HG02571 (cell line): Measurements from ENCODE around the gene RAI14.
"Not testable (repeated sequence)": the region's sequence is repeated elsewhere in the genome, so short reads cannot be mapped to it uniquely, and the experiment has no call there.

ENCODE experiments used
- ATAC-seq: cut with Tn5 transposase; IDR thresholded peaks from one replicate; pipeline ENCODE4 v1.9.1; 2021; ENCODE audit warnings: mild to moderate bottlenecking, moderate library complexity; ENCODE audit not compliant: unreplicated experiment

The RAI14 gene

DNA sequence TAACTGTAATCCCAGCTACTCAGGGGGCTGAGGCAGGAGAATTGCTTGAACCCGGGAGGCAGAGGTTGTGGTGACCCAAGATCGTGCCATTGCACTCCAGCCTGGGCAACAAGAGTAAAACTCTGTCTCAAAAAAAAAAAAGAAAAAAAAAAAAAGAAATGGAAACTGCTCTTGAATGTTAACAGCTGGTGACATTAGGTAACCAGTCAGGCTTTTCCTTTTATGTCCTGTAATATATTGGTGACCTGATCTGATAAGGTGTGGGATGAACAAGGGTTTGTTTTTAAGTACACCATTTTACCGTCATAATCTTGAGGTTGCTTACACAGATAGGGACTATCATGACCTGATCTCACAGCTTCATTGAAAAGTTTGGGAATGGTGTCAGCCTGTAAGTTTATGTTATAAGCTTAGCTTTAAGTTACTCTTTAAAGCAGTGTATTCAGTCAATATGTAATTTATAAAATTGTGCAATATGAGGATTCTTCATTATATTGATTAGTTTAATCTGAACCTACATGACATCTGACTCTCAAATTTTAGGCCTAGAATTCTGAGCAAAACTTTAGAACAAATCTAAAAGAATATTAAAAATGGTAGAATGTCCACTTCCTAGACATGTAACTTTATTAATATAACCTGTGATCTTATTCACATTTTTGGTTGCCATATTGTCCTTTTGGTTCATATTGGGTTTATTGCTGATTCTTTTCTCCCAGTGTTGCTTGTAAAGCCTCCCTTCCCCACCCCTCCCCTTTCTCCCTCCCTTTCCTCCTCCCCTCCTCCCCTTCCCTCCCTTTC, 41.4 kb downstream of the RAI14 start:
- no peak for ATAC-seq

DNA sequence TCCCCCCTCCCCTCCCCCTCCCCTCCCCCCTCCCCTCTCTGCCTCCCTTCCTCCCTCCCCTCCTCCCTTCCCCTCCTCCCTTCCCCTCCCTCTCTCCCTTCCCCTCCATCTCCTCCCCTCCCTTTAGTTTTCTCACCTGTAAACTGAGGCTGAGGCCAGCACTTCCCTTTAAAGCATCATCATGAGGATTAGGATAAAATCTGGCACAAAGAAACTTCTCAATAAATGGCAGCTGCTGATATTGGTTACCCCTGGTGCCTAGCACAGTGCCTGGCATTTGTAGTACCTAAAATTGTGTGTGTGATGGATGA, 41.9 kb downstream of the RAI14 start:
- ATAC-seq: no peak

DNA sequence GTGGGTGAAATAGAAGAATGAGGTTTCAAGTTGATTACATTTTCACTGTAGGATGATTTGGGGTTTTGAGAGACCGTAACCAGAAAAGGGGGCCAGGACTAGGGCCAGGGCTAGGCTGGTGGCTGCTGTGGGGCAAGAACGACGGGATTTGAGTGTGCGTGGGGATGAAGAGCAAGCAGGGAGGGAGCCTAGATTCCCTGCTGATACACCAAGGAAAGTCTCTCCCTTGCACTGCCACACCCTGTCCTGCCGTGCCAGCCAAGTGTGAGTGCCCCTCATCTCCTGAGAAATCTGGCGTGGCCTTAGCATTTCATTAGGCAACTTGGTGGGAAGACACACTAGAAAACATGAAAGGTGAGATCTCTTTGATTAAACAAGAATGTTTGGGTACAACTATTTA, 42.6 kb downstream of the RAI14 start:
- ATAC-seq: no peak

DNA sequence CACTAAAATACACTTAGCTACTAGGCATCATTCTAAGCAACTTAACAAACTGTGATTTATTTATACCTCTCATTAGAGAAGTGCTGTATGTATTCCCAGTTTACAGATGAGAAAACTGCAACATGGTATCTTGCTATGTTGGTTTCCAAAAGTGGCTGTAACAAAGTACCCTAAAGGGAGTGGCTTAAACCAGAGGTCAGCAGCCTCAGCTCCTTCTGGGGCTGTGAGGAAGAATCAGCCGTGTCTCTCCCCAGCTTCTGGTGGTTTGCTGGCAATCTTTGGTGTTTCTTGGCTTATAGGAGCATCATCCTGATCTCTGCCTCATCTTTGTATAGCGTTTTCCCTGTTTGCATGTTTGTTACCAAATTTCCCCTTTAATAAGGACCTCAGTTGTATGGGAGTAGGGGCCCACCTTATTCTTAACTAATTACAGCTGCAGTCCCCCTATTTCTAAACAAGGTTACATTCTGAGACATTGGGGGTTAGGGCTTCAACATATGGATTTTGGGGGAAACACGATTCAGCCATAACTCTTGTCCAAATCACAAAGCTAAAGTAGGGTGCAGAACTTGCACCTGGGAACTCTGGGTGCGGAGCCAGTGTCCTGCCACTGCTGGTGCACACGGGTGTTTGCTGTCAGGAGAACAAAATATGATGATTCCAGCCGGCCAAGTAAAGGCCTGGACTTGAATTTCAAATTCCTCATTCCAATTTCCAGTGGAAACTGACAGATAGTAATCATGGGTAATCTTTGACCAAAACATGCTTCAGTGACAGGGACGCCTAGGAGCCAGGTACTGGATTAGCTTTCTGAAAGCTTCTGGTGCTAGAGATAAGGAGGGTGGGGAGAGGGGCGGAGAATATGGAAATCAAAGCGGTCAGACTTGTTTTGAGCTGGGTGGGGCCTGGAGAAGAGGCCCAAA, 43.3 kb downstream of the RAI14 start:
- ATAC-seq: no peak

DNA sequence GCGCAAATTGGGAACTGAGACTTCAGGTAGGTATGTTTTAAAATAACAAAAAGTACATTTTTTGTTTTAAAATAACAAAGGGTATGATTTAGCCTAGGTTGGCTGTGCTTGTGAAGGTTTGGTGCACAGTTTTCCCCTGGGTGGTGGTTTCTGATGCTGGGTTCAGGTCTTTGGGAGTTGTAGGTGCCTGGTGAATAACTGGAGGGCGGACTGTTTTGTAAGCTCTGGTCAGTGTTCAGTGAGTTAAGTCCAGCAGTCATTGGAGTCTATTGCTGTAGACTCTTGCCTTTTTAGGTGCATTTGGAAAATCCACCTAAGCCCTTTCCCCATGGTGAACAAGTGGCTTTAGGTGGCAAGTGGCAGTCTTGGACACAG, 43.9 kb downstream of the RAI14 start:
- ATAC-seq: no peak

DNA sequence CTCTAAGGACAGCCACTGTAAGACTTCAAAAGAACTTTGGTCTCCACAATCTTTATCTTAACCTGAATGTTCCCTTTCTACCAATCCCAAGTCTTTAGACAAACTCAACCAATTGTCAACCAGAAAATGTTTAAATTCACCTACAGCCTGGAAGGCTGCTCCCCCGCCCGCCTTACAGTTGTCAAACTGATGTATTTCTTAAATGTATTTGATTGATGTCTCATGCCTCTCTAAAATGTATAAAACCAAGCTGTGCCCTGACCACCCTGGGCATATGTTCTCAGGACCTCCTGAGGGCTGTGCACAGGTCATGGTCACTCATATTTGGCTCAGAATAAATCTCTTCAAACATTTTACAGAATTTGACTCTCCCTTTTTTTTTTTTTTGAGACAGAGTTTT, 45.3 kb downstream of the RAI14 start:
- ATAC-seq: not testable (repeated sequence)

DNA sequence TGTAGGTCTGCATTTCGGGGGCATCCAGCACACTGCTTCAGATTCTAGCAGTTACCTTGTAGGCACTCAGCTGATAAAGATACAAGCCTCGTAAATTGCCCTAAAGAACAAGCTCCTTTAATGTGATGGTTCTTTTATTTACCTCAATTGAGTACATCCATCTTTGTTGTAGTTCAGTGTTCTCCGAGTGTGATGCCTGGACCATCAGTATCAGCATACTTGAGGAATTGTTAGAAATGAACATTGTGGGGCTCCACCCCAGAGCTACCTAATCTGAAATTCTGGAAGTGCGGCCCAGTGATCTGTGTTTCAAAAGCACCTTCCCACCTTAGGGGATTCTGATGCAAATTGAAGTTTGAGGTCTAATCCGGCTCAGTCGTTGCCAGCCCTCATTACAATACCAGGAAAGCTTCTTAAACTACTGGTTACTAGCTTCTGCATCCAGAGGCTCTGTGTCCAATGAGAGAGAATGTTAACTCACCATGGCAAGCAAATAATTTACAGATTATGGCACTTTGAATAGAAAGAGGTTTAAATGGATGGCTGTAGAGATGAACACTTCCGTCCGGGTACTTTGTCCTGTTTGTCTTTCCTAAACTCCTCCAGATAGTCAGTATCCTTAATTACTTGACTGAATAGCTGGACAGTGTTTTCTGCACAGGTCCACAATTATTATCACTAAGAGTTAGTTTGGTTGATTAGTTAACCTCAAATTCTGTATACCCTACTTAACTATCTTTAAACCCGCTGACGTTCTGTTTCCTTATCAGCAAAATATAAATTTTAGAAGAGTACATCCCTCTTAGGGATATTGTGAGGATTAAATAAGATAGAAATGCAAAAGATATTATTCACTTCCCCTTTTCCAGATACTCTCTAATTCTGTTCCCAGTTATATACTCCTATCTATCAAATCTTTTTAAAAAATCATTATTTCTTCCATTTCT, 47.9 kb downstream of the RAI14 start:
- ATAC-seq: no peak

DNA sequence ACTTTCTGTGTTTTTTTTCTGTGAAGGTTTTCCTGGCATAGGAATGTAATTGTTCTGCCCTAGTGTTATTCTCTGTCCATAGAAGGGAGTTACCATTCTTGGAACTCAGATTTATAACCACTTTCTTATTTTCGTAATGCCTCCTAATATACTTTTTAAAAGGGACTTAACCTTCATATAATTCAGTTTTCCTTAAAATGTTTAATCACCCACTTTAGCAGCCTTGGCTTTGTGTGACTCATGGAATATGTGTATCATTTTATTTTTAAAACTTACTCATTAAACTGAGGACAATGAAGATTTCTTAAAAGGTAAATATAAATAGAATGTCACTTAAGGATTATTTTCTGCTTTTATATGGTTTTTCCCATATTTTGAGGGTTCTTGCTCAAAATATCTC, 50.0 kb downstream of the RAI14 start:
- ATAC-seq: no peak

DNA sequence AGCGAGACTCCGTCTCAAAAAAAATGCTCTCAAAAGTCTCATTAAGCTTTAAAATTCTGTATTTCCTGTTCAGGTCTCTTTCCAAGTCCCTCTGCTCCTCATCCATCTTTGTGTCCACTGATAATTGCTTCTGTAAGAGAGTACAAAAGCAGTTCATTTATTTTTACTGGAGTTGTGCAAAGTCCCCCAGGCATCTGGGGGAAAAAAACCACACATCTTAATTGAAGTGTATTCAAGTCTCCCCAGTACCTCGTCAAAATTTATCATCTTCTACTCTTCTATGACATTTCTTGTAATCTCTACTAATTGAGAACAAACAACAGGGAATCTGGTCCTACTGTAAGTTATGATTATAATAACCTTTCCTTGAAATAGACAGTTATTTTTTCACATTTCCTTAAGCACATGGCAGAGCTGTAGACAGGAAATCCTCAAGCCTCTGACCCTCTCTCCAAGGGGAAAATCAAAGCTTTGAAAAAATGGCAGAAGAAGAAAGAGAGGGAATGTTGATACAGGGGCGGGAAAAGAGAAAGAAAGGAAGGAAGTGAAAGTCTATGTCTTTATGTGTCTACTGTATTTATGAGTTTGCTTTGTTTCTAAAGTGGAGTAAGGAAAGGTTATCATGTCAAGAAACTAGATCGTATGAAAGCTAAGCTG, 51.5 kb downstream of the RAI14 start:
- ATAC-seq: no peak

DNA sequence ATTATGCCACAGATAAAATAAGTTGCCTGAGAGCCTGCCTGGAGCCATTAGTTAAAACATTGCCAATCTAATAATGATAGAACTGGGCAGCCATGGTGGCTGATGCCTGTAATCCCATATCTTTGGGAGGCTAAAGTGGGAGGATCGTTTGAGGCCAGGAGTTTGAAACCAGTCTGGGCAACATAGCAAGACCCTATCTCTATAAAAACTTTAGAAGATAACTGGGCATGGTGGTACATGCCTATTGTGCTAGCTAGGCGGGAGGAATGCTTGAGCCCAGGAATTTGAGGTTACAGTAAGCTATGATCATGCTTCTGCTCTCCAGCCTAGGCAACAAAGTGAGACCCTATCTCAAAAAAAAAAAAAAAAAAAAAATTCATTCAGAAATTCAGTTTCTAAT, 52.6 kb downstream of the RAI14 start:
- ATAC-seq: no peak

DNA sequence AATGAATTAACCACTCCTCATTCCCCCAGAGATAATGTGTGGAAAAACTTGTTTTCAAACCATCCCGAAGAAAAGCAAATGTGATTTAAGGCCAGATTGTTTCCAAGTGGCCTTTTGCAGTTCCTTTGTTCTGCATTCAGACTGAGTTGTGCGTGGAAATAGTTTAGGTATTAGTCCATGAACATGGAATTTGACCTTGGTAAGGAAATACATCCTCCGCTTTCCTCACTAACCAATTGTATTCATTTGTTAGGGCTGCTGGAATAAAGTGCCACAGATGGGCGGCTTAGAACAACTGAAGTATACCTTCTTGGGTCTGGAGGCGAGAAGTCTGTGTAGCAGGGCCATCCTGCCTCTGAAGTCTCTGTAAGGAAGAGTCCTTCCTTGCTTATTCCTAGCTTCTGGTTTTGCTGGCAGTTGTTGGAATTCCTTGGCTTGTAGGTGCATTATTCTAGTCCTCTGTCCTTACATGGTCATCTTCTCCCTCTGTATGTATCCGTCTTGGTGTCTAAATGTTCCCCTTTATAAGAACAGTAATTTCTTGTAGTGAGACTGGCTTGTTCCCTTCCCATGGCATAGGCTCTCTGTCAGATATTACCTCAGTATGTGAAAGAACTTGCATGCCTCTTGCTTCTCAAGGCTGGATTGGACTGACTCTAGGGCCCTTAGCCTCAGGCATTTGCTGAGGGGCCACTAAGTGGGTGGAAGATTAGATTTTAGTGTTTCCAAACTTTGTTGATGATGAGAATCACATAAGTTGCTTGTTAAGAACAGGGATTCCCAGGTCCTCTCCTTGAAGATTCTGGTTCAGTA, 53.9 kb downstream of the RAI14 start:
- no peak for ATAC-seq

DNA sequence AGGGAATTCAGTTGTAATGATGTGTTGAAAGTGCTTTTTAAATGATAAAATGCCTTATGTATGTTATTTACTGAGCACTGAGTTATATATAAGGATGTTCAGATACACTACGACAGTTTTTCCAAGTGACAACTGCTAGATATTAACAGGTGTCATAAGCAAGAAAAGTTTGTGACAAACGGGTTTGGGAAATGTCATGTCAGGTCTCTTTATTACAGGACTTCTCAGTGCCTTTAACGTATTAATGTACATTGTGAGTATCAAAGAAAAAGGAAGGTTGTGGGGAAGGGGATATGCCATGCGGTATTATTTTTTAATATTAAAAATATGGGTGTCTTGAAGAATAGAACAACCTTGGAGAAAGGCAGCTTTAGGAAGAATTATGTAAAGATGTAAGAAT, 56.4 kb downstream of the RAI14 start:
- ATAC-seq: no peak

DNA sequence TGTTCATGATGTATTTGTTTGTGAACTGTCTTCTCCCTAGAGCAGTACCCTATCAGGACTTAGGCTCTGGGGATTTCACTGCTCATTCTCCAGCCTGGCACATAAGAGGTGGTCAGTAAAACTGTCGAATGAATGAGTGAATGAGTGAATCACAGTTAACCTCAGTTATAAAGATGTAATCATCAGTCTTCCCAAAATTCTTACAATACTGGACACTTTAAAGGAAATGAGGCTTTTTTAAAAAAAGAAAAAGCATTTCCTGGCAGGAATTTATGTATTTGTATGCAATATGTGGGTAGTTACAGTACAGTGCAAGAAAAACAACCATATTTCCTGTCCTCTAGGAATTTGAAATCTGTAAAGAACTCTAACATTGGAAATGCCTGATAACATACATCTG, 59.6 kb downstream of the RAI14 start:
- ATAC-seq: no peak

DNA sequence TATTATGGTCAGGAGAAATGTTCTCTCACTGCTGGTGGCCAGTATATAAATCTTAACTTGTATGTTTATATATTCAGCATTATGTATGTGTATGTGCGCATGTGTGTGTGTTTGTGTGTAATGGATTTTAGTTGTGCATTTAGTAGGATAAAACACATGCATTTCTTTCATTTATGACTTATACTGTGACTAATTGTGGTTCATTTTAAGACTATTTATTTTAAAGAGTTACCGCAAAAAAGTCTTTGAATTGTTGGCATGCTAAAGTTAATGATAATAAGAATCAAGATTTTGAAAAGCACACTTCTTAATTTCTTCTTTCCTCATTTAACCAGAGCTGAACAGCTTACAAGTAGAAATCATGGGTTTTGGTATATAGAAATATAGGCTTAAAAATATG, 60.9 kb downstream of the RAI14 start:
- no peak for ATAC-seq

DNA sequence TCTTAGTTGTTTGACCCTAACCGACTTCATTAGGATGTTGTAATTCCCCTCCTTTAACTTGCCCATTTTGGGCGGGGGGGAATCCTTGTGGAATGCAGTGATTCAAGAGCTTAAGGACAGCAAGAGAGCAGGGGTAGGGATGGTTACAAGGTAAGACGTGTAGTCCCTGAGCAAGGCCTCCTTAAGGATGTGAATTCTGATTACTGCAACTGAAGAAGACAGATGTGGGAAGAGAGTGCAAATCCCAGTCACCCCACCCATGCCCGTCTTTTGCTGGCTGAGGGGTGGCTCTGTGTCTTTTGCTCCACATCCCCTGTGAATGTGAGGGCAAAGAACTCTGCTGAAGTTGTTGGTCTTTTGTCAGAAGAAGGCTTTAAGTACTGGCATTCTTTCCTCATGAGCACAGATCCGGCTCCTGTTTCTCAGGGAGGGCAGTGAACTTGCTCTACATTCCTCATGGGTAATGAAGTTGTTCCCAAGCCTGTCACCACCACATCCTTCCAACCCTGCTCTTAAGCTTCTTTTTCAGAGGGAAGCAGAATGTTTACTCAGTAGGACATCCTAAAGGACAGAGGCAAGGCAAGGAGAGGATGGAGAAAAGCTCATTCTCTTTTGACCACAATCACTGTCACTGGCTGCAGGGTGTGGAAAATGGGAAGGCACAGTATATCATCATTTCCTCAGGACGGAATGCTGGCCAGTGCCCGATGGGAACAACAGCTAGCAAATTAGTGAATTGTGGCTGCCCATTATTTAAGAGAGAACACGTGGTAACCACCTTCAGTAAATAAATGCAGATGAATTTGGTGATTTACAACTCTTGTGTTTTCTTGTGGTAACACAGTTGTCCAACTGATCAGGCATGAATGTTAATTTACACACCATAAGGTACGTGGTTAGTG, 61.5 kb downstream of the RAI14 start:
- no peak for ATAC-seq

DNA sequence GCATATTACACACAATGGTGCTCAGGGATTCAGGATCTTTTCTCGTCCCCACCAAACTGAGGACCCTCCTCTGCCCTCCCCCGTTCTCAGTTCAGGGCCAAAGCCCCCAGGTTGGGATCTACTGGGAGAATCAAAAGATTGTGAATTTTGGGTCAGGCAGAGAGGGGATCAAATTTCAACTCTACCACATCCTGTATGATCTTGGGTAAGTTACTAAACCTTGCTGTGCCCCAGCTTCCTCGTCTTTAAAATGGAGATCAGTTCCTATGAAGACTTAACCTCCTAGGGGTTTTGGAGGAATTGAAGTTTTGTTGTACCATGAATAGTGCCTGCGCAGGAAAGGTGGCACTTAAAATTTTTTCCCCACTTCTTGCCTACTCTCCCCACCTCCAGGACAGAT, 62.4 kb downstream of the RAI14 start:
- ATAC-seq: no peak

DNA sequence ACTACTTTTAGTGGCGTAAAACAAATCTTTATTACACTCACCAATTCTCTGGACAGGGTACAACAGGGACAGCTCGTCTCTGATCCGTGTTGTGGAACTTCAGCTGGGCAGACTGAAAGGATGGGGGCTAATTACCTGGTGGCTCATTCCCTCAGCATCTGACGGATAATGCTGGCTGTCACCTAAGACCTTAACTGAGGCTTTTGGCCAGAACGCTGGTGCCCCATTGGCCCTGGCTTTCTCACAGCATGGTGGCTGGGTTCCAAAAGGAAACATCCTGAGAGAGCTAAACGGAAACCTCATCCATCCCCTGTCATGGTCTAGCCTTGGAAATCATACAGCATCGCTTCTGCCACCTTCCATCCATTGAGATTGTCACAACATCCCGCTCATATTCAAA, 62.9 kb downstream of the RAI14 start:
- ATAC-seq: no peak

DNA sequence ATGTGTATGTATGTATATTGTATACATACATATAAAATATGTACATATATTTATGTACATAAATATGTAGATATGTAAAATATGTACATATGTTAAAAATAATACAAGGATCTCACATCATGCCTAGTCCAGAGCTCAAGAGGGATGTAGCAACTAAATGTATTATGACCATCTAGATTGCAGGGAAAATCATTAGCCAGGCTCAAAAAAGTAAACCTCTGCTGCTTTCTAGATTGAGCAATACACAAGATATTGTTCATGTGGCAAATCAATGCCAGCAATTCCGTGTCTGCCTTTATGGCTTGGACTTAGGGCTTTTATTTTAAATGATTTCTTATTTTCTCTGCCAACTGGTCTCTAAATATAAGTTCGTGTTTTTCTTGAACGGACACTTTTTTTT, 65.2 kb downstream of the RAI14 start:
- no peak for ATAC-seq

DNA sequence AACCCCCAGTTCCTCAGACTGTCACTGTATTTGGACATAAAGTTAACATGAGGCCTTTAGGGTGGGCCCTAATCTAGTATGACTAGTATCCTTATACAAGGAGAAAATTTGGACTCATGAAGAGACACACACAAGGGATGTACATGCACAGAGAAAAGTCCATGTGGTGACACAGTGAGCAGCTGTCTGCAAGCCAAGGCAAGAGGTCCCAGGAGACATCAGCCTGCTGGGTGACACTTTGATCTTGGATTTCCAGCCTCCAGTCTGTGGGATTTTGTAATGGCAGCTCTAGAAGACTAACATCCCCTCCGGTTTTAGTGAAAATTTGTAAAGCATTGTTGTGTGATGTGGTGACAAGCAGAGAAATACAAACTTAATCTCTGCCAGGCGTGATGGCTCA, 66.1 kb downstream of the RAI14 start:
- no peak for ATAC-seq
